Measurements from ENCODE around the gene ZNF385B. TPM values are rescaled to one million over a fixed set of nuclear protein-coding genes. Genes with fewer than 3 reads are reported as not detected.

ZNF385B gene
- total RNA-seq, 1 experiment from 2014 or later = 0.57 TPM

GRCh38 chr2:179525340-179525739, 336.1 kb downstream of the ZNF385B start:
- BruUV-seq (replicated peaks) = no TSS peak
- no peak for DNase-seq
- intact Hi-C loops (cut with micrococcal nuclease; ENCODE audit: unreplicated experiment) = no loop called here
- Mint-ChIP-seq H3K4me3 (ENCODE audit: low read depth, unreplicated experiment) (no peak overlapping the region), H3K27me3 (ENCODE audit: unreplicated experiment) (no peaks in the 10 kb centered on the region), H3K36me3 (ENCODE audit: insufficient read depth, unreplicated experiment) (no peaks in the 10 kb centered on the region), H3K27ac (ENCODE audit: unreplicated experiment) (no peak overlapping the region), H3K9me3 (ENCODE audit: low read depth, unreplicated experiment) (no peaks in the 10 kb centered on the region), H3K4me1 (ENCODE audit: low read depth, unreplicated experiment) (peaks cover 16% of the 10 kb centered on the region)
- CTCF ChIA-PET = no interaction called here
- no peak for TF ChIP-seq CTCF (IDR thresholded peaks at IDR 0.05; ENCODE audit: unreplicated experiment)

- Mint-ChIP-seq H3K36me3 (ENCODE audit: insufficient read depth, unreplicated experiment) (no peaks in the 10 kb centered on the region), H3K27me3 (ENCODE audit: unreplicated experiment) (no peaks in the 10 kb centered on the region), H3K9me3 (ENCODE audit: low read depth, unreplicated experiment) (no peaks in the 10 kb centered on the region), H3K4me3 (ENCODE audit: low read depth, unreplicated experiment) (no peak overlapping the region), H3K4me1 (ENCODE audit: low read depth, unreplicated experiment) (peaks cover 16% of the 10 kb centered on the region), H3K27ac (ENCODE audit: unreplicated experiment) (no peak overlapping the region)
- TF ChIP-seq CTCF (IDR thresholded peaks at IDR 0.05; ENCODE audit: unreplicated experiment) = no peak
- intact Hi-C loops (cut with micrococcal nuclease; ENCODE audit: unreplicated experiment) = no loop called here
- BruUV-seq (replicated peaks) = no TSS peak
- CTCF ChIA-PET = no interaction called here
- no peak for DNase-seq
Observed at GRCh38 chr2:179524809-179525339, 336.5 kb downstream of the ZNF385B start.

GRCh38 chr2:179521944-179522343, 339.5 kb downstream of the ZNF385B start:
- Mint-ChIP-seq H3K4me1 (ENCODE audit: low read depth, unreplicated experiment) (peaks cover 25% of the 10 kb centered on the region), H3K27me3 (ENCODE audit: unreplicated experiment) (no peaks in the 10 kb centered on the region), H3K36me3 (ENCODE audit: insufficient read depth, unreplicated experiment) (no peaks in the 10 kb centered on the region), H3K9me3 (ENCODE audit: low read depth, unreplicated experiment) (no peaks in the 10 kb centered on the region), H3K4me3 (ENCODE audit: low read depth, unreplicated experiment) (no peak overlapping the region), H3K27ac (ENCODE audit: unreplicated experiment) (no peak overlapping the region)
- no peak for TF ChIP-seq CTCF (IDR thresholded peaks at IDR 0.05; ENCODE audit: unreplicated experiment)
- intact Hi-C loops (cut with micrococcal nuclease; ENCODE audit: unreplicated experiment) = no loop called here
- DNase-seq = no peak
- BruUV-seq (replicated peaks) = no TSS peak
- CTCF ChIA-PET = no interaction called here

- H3K27ac Mint-ChIP-seq (ENCODE audit: unreplicated experiment) = no peak overlapping the region
Observed at GRCh38 chr2:179518830-179519229, 342.6 kb downstream of the ZNF385B start.

More at GRCh38 chr2:179518830-179519229, 342.6 kb downstream of the ZNF385B start:
- no TSS peak for BruUV-seq (replicated peaks)
- DNase-seq = peak; percentile 9
- Mint-ChIP-seq H3K4me1 (ENCODE audit: low read depth, unreplicated experiment) (peaks cover 16% of the 10 kb centered on the region), H3K36me3 (ENCODE audit: insufficient read depth, unreplicated experiment) (no peaks in the 10 kb centered on the region), H3K27me3 (ENCODE audit: unreplicated experiment) (no peaks in the 10 kb centered on the region), H3K4me3 (ENCODE audit: low read depth, unreplicated experiment) (no peak overlapping the region), H3K9me3 (ENCODE audit: low read depth, unreplicated experiment) (peaks cover 3% of the 10 kb centered on the region)
- intact Hi-C loops (cut with micrococcal nuclease; ENCODE audit: unreplicated experiment) = no loop called here
- TF ChIP-seq CTCF (IDR thresholded peaks at IDR 0.05; ENCODE audit: unreplicated experiment) = no peak
- CTCF ChIA-PET = interaction anchor here (0.9 kb wide), 1 partner anchor 8 kb away, joined by 3 read pairs; no protein-coding TSS in a partner anchor

Data from Calu3 (cell line).